Epithelial cell of esophagus (primary cell): Measurements from ENCODE around the gene HEMGN.
"Not testable (repeated sequence)": the region's sequence is repeated elsewhere in the genome, so short reads cannot be mapped to it uniquely, and the experiment has no call there.

Source experiments
- DNase-seq: peaks from one replicate; pipeline ENCODE4 v3.0.0; 2010; ENCODE audit warnings: low read depth
- H3K4me3 ChIP-seq: 2 replicates; pipeline ENCODE4 v1.5.1; 2011; ENCODE audit warnings: mild to moderate bottlenecking, low read length, control low read depth
- TF ChIP-seq, protein P1 (sequence below): IDR thresholded peaks from 2 replicates; pipeline ENCODE4 v1.5.1; 2011; ENCODE audit warnings: low read depth, mild to moderate bottlenecking, low read length, control low read depth, inconsistent platforms; ENCODE audit not compliant: insufficient read depth; ENCODE audit errors: missing control alignments

Gene HEMGN

DNA sequence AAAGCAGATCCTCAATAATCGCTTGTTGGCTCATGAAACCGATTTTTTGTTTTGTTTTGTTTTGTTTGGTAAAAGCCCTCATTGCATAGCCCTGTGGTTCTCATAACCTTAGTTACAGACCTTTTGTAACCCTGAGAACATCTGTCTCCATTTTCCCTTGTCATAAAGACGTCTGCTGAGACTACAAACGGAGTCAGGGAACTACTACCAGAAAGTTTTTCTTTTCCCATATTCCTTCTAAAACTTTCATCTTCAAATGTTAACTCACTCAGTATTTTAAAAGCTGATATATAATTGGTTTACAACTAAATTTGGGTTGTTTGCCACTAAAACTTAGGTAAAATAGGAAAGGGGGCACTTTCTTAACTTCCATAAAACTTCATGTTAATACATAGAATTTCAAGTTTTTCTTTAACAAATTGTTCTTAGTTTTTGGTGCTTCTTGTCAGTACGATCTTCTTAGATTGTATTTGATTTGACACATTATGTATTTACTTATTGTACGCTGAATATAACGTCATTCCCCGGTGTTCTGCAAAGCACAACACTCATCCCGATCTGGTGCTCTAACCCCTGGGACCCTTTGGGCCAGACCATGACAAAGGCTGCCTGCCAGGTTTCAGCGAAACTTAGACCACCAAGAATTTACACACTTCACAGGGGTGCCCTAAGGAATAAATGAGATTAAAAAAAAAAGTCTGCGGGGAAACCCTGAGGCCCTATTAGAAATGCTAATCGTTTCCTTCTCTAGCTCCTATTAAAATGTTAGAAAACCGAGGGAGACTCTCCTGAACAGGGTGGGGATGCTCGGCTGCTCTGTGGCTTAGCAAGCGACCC is 44.1 kb upstream of the HEMGN start:
- TF ChIP-seq, protein P1, sequence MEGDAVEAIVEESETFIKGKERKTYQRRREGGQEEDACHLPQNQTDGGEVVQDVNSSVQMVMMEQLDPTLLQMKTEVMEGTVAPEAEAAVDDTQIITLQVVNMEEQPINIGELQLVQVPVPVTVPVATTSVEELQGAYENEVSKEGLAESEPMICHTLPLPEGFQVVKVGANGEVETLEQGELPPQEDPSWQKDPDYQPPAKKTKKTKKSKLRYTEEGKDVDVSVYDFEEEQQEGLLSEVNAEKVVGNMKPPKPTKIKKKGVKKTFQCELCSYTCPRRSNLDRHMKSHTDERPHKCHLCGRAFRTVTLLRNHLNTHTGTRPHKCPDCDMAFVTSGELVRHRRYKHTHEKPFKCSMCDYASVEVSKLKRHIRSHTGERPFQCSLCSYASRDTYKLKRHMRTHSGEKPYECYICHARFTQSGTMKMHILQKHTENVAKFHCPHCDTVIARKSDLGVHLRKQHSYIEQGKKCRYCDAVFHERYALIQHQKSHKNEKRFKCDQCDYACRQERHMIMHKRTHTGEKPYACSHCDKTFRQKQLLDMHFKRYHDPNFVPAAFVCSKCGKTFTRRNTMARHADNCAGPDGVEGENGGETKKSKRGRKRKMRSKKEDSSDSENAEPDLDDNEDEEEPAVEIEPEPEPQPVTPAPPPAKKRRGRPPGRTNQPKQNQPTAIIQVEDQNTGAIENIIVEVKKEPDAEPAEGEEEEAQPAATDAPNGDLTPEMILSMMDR = no peak
- H3K4me3 ChIP-seq = peak overlapping the region; percentile 72
- DNase-seq = no peak

DNA sequence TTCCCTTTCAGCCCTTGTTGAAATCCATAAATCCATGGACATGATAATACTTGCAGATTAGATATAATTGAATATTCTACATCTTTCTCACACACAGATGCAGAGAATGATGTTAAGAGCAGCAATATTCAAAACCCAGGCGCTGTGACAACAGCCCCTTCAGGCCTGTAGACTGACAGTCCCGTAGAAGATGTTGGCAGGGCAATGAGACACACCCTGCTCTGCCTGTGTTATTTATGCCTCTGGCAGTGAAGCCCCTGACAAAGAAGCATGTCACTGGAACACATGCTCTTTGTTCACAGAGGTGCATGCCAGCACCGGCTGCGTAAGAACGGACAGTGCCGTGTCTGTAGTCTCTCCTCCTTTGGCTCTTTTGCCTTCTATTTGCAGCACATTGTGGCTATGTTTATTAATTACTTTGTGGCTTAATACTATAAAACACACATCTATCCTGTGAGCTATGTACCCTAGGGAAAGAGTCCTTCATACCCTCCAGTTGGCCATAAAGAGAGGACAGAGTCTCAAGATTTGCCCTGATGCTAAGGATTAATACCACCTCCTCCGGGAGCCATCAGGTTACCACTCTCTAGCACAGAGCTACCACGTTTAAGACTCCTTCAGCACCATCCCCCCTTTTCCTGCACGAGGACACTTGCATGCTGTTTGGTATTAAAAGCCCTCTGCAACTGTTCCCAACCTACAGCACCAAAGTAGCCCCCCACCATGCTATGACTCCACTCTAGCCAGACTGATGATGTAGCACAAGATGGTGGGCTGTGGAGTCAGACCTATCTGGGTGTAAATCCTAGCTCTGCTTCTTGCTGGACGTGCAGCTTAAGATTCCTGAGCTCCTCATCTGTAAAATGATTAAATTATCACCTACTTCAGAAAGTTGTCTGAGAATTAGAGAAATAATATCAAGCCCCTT is 43.2 kb upstream of the HEMGN start:
- TF ChIP-seq, protein P1 = no peak
- no peak overlapping the region for H3K4me3 ChIP-seq
- DNase-seq = peak; percentile 33

DNA sequence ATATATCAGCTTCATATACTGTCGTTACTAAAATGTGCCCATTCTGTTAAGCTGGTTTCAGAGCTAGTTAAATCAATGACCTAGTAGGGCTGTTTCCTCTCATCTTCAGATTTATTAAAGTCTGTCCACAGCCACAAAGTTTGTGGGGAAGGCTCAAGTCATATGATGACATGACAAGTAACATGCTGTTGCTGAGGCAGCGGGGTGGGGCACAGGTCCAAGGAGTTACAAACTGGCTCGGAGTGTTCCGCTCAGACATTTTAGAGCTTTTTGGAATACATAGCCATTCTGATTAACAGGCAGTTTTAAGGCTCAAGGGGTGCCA is 42.5 kb upstream of the HEMGN start:
- no peak overlapping the region for H3K4me3 ChIP-seq
- TF ChIP-seq, protein P1 = no peak
- no peak for DNase-seq

DNA sequence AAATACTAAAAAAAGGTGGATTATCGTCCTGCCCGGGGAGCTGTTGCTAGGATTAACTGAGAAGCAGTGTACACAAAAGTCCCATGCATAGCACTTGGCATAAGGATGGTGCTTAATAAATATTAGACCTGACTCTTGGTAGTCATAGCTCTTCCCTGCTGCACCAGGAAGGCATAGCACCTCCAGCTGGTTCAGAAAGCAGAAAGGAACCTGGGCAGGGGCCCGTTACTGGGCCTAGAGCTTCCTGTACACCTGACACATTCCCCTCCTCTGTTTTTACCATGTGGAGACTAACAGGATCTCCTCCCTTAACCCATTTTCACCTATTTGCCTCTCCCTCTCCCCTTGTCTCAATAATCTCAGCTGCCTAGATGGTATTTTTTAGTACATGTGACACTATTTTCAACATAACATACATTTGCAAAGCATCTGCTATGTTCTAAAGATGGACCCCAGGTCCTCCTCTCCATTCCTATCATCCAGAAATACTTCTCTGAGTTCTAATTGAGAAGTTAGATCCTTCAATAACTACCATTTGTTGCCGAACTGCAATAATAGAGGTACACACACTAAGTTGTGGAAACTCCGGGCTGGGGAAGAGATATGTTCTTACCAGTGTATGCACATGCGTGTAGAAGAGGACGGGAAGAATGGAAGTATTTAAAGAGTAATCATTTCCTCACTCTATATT is 42.0 kb upstream of the HEMGN start:
- no peak overlapping the region for H3K4me3 ChIP-seq
- DNase-seq = no peak
- TF ChIP-seq, protein P1 = no peak

DNA sequence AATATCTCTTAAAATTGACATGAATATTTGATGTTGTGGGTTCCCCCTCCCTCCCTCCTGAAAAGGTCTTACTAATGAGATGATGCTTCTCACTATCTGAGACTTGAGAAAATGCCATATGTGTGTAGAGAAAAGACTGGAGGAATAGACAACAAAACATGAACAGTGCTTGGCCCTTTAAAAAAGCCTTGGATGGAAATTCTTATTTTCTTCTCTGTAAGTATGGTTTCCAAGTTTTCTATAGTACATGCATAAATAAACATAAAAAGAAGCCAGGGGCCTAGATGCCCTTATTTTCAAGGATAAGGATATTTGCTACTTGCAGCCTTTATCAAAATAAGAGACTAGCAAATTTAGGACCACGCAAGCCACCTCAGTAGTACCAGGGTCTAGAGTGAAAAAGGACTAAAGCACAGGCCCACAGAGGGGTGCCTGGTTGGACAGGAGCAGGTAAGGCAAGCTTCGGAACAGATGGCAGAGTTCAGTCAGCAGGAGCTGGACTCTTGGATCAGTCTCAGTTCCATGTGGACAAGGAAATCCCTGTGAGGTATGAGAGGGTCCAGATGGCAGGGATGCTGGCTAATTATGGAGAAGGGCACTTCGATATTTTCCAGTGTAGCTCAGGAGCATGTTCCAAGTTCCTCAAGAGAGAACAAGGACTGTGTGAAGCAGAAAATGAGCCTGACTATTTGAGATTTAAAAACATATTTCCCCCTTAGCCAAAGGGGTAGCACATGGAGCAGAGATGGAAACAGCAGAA is 40.6 kb upstream of the HEMGN start:
- DNase-seq = no peak
- no peak overlapping the region for H3K4me3 ChIP-seq
- TF ChIP-seq, protein P1 = no peak

DNA sequence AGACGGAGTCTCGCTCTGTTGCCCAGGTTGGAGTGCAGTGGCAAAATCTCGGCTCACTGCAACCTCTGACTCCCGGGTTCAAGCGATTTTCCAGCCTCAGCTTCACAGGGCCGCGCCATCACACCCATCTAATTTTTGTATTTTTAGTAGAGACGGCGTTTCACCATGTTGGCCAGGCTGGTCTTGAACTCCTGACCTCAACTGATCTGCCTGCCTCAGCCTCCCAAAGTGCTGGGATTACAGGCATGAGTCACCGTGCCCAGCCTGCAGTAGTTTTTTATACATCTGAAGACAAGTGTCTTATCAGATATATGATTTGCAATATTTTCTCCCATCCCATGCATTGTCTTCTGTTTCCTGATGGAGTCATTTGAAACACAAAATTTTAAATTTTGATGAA is 38.7 kb upstream of the HEMGN start:
- not testable (repeated sequence) for H3K4me3 ChIP-seq, DNase-seq
